Mesenchymal stem cell (in vitro differentiated cells and primary cell): Measurements from ENCODE around the gene RPTOR.
A peak's percentile ranks its signal among the peaks of the same experiment; 100 is the strongest.

ENCODE experiments used
- DNase-seq: peaks from one replicate; pipeline ENCODE4 v3.0.0-alpha.2; 2013
- H2AFZ ChIP-seq: one replicate; pipeline ENCODE4 v1.6.1; 2013; ENCODE audit warnings: low read depth, mild to moderate bottlenecking, control low read depth, inconsistent platforms, low read length, moderate library complexity
- H2AK5ac ChIP-seq: 2 replicates; pipeline ENCODE4 v1.6.1; 2013; ENCODE audit warnings: low read length, moderate library complexity, mild to moderate bottlenecking, inconsistent platforms; ENCODE audit not compliant: severe bottlenecking
- H2BK120ac ChIP-seq: one replicate; pipeline ENCODE4 v1.6.1; 2013; ENCODE audit warnings: low read depth, mild to moderate bottlenecking, inconsistent platforms, low read length, moderate library complexity
- H2BK12ac ChIP-seq, 2 experiments: one replicate each; pipeline ENCODE4 v1.6.1; 2013; ENCODE audit warnings: inconsistent platforms in 2 of 2, low read length in 2 of 2, mild to moderate bottlenecking in 2 of 2, moderate library complexity in 2 of 2, control low read depth in 1 of 2
- H2BK15ac ChIP-seq: one replicate; pipeline ENCODE4 v1.6.1; 2013; ENCODE audit warnings: mild to moderate bottlenecking, low read depth, inconsistent platforms; ENCODE audit not compliant: poor library complexity, severe bottlenecking
- H2BK5ac ChIP-seq: 2 replicates; pipeline ENCODE4 v1.6.1; 2013; ENCODE audit warnings: low read depth, mild to moderate bottlenecking, low read length, control low read depth, inconsistent platforms; ENCODE audit not compliant: poor library complexity, severe bottlenecking
- H3K14ac ChIP-seq, 2 experiments: one replicate each; pipeline ENCODE4 v1.6.1; 2013; ENCODE audit warnings: inconsistent platforms in 2 of 2, low read length in 2 of 2, control low read depth in 1 of 2, mild to moderate bottlenecking in 1 of 2, moderate library complexity in 1 of 2
- H3K18ac ChIP-seq, 2 experiments: one replicate each; pipeline ENCODE4 v1.6.1; 2013; ENCODE audit warnings: inconsistent platforms in 2 of 2, low read length in 2 of 2, control low read depth in 1 of 2, low read depth in 1 of 2, mild to moderate bottlenecking in 1 of 2
- H3K23ac ChIP-seq, 2 experiments: one replicate each; pipeline ENCODE4 v1.6.1; 2013; ENCODE audit warnings: inconsistent platforms in 2 of 2, low read length in 2 of 2, mild to moderate bottlenecking in 2 of 2, moderate library complexity in 2 of 2, control low read depth in 1 of 2
- H3K27ac ChIP-seq: 2 replicates; pipeline ENCODE4 v1.5.1; 2013; ENCODE audit warnings: mild to moderate bottlenecking, moderate library complexity, low read length, control low read depth, inconsistent platforms; ENCODE audit not compliant: poor library complexity, severe bottlenecking
- H3K27me3 ChIP-seq, 2 experiments: 2 replicates each; pipeline versions ENCODE4 v1.6.1 to v1.7.0; 2013; ENCODE audit warnings: low read length in 2 of 2, mild to moderate bottlenecking in 2 of 2, moderate library complexity in 2 of 2, control low read depth in 1 of 2, inconsistent platforms in 1 of 2; ENCODE audit not compliant: control insufficient read depth in 1 of 2, insufficient read depth in 1 of 2
- H3K36me3 ChIP-seq, 2 experiments: 2 replicates each; pipeline versions ENCODE4 v1.6.1 to v1.7.0; 2013; ENCODE audit warnings: low read length in 2 of 2, control low read depth in 1 of 2, inconsistent platforms in 1 of 2, low read depth in 1 of 2, mild to moderate bottlenecking in 1 of 2; ENCODE audit not compliant: insufficient read depth in 2 of 2, control insufficient read depth in 1 of 2
- H3K4ac ChIP-seq, 2 experiments: one replicate each; pipeline ENCODE4 v1.6.1; 2013; ENCODE audit warnings: inconsistent platforms in 2 of 2, low read length in 2 of 2, mild to moderate bottlenecking in 2 of 2, moderate library complexity in 2 of 2, control low read depth in 1 of 2, low read depth in 1 of 2
- H3K4me1 ChIP-seq: 2 replicates; pipeline ENCODE4 v1.6.1; 2013; ENCODE audit warnings: low read depth, low read length, control low read depth; ENCODE audit not compliant: control insufficient read depth, insufficient read depth
- H3K4me2 ChIP-seq: 2 replicates; pipeline ENCODE4 v1.6.1; 2013; ENCODE audit warnings: low read length, mild to moderate bottlenecking, inconsistent platforms; ENCODE audit not compliant: poor library complexity, severe bottlenecking
- H3K4me3 ChIP-seq, 2 experiments: 2 replicates each; pipeline versions ENCODE4 v1.5.1 to v1.7.0; 2013; ENCODE audit warnings: low read length in 2 of 2, mild to moderate bottlenecking in 2 of 2, control low read depth in 1 of 2, low read depth in 1 of 2; ENCODE audit not compliant: insufficient read depth in 1 of 2
- H3K79me1 ChIP-seq: replicated peaks from 2 replicates; pipeline ENCODE4 v1.6.1; 2013; ENCODE audit warnings: mild to moderate bottlenecking, control low read depth, low read length, inconsistent platforms; ENCODE audit not compliant: poor library complexity, severe bottlenecking
- H3K9ac ChIP-seq: 2 replicates; pipeline ENCODE4 v1.7.0; 2013; ENCODE audit warnings: mild to moderate bottlenecking, low read length, moderate library complexity
- H3K9me3 ChIP-seq: 2 replicates; pipeline ENCODE4 v1.7.0; 2013; ENCODE audit warnings: mild to moderate bottlenecking, low read length; ENCODE audit not compliant: control insufficient read depth
- H4K8ac ChIP-seq: one replicate; pipeline ENCODE4 v1.6.1; 2013; ENCODE audit warnings: inconsistent platforms, mild to moderate bottlenecking, low read length, moderate library complexity
- H4K91ac ChIP-seq: one replicate; pipeline ENCODE4 v1.6.1; 2013; ENCODE audit warnings: mild to moderate bottlenecking, low read length, inconsistent platforms
- WGBS: methylation state at CpG from one replicate; pipeline ENCODE4 v1.1.7; 2013; ENCODE audit warnings: mixed read lengths; 5-methylcytosine and 5-hydroxymethylcytosine counted together

Gene RPTOR

GRCh38 chr17:80844418-80844990 is 299.9 kb downstream of the RPTOR start:
- Histone ChIP-seq H2BK5ac (no peak overlapping the region), H3K27ac (no peak overlapping the region), H4K8ac (no peak overlapping the region), H4K91ac (no peak overlapping the region), H3K4me3 (no peak overlapping the region), H3K36me3 (peaks cover 49 to 54% of the 10 kb centered on the region in 2 experiments), H3K4me1 (peaks cover 19% of the 10 kb centered on the region), H3K9ac (no peak overlapping the region), H3K9me3 (no peaks in the 10 kb centered on the region), H2BK12ac (no peak overlapping the region), H2AK5ac (no peak overlapping the region), H2AFZ (no peak overlapping the region), H3K79me1 (peaks cover 10% of the 10 kb centered on the region), H3K23ac (no peak overlapping the region), H3K14ac (no peak overlapping the region), H2BK120ac (no peak overlapping the region), H3K4me2 (peak overlapping the region; percentile 49), H2BK15ac (no peak overlapping the region), H3K27me3 (no peaks in the 10 kb centered on the region), H3K4ac (no peak overlapping the region), H3K18ac (no peak overlapping the region)
- no peak for DNase-seq
- WGBS, result 91% methylated on average over 21 of the region's 25 CpGs

- H3K23ac ChIP-seq, result no peak overlapping the region
- WGBS, result 89% methylated on average over 31 of the region's 31 CpGs
- no peak overlapping the region for H3K18ac ChIP-seq
- no peak overlapping the region for H3K9ac ChIP-seq
- H2AFZ ChIP-seq, result no peak overlapping the region
- H3K27ac ChIP-seq, result no peak overlapping the region
- H3K4me1 ChIP-seq, result peaks cover 19% of the 10 kb centered on the region
- no peak overlapping the region for H3K14ac ChIP-seq
- H3K9me3 ChIP-seq, result no peaks in the 10 kb centered on the region
- no peak overlapping the region for H2BK5ac ChIP-seq
- peaks cover 10% of the 10 kb centered on the region for H3K79me1 ChIP-seq
- H3K36me3 ChIP-seq, result peaks cover 50 to 51% of the 10 kb centered on the region in 2 experiments
- H3K4ac ChIP-seq, result no peak overlapping the region
- H3K4me2 ChIP-seq, result no peak overlapping the region
- H4K91ac ChIP-seq, result peak overlapping the region; percentile 52
- no peaks in the 10 kb centered on the region for H3K27me3 ChIP-seq
- H2BK12ac ChIP-seq, result peak overlapping the region in 1 of 2 experiments; percentile 34
- H2BK120ac ChIP-seq, result no peak overlapping the region
- H2AK5ac ChIP-seq, result no peak overlapping the region
- H3K4me3 ChIP-seq, result no peak overlapping the region
- no peak overlapping the region for H4K8ac ChIP-seq
- no peak for DNase-seq
- no peak overlapping the region for H2BK15ac ChIP-seq
These were observed 300.6 kb downstream of the RPTOR start for GRCh38 chr17:80845069-80845862.

- DNase-seq, result no peak
These were observed 301.4 kb downstream of the RPTOR start for GRCh38 chr17:80845863-80846671.

GRCh38 chr17:80846932-80847331 is 302.3 kb downstream of the RPTOR start:
- Histone ChIP-seq H2BK12ac (no peak overlapping the region), H3K27ac (no peak overlapping the region), H3K27me3 (no peaks in the 10 kb centered on the region), H4K8ac (no peak overlapping the region), H2AK5ac (no peak overlapping the region), H3K36me3 (peaks cover 38 to 52% of the 10 kb centered on the region in 2 experiments), H4K91ac (no peak overlapping the region), H2AFZ (no peak overlapping the region), H2BK15ac (no peak overlapping the region), H3K4ac (no peak overlapping the region), H3K23ac (no peak overlapping the region), H2BK120ac (no peak overlapping the region), H3K18ac (no peak overlapping the region), H3K79me1 (peaks cover 10% of the 10 kb centered on the region), H3K4me3 (no peak overlapping the region), H3K9ac (no peak overlapping the region), H3K14ac (no peak overlapping the region), H2BK5ac (no peak overlapping the region), H3K4me1 (peaks cover 25% of the 10 kb centered on the region), H3K4me2 (no peak overlapping the region), H3K9me3 (no peaks in the 10 kb centered on the region)
- DNase-seq, result no peak
- 97% methylated on average over 17 of the region's 17 CpGs for WGBS

More at GRCh38 chr17:80845863-80846671, 301.4 kb downstream of the RPTOR start:
- H2BK15ac ChIP-seq, result no peak overlapping the region
- H2BK5ac ChIP-seq, result no peak overlapping the region
- H3K27ac ChIP-seq, result no peak overlapping the region
- H2AK5ac ChIP-seq, result no peak overlapping the region
- H3K9ac ChIP-seq, result no peak overlapping the region
- H3K36me3 ChIP-seq, result peaks cover 46 to 49% of the 10 kb centered on the region in 2 experiments
- peaks cover 23% of the 10 kb centered on the region for H3K4me1 ChIP-seq
- no peak overlapping the region for H3K18ac ChIP-seq
- no peaks in the 10 kb centered on the region for H3K27me3 ChIP-seq
- no peak overlapping the region for H3K4me3 ChIP-seq
- H2BK12ac ChIP-seq, result no peak overlapping the region
- no peaks in the 10 kb centered on the region for H3K9me3 ChIP-seq
- no peak overlapping the region for H3K14ac ChIP-seq
- WGBS, result 93% methylated on average over 36 of the region's 36 CpGs
- H3K4ac ChIP-seq, result no peak overlapping the region
- no peak overlapping the region for H4K91ac ChIP-seq
- no peak overlapping the region for H3K23ac ChIP-seq
- H3K79me1 ChIP-seq, result peaks cover 10% of the 10 kb centered on the region
- no peak overlapping the region for H3K4me2 ChIP-seq
- H2AFZ ChIP-seq, result no peak overlapping the region
- no peak overlapping the region for H2BK120ac ChIP-seq
- H4K8ac ChIP-seq, result no peak overlapping the region
